ENCODE measurements around the gene RNF151.

Gene RNF151

DNA sequence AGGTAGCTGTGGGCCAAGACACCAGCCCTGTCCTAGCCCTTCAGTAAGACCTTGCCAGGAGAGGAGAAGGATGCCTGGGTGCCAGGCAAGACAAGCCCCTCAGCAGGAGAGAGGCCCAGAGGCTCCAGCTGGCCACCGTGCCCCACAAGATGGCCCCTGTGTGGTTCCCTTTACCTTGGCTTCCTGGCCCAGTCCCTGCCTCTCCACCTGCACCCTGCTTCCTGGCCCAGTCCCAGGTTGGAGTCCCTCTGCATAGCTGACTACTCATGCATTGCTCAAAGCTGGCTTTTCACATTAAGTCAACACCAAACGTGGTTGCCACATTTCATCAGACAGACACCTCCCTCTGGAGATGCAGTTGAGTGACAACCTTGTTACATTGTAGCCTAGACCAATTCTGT lies 27.1 kb downstream of the RNF151 start:
- no peak for DNase-seq

DNA sequence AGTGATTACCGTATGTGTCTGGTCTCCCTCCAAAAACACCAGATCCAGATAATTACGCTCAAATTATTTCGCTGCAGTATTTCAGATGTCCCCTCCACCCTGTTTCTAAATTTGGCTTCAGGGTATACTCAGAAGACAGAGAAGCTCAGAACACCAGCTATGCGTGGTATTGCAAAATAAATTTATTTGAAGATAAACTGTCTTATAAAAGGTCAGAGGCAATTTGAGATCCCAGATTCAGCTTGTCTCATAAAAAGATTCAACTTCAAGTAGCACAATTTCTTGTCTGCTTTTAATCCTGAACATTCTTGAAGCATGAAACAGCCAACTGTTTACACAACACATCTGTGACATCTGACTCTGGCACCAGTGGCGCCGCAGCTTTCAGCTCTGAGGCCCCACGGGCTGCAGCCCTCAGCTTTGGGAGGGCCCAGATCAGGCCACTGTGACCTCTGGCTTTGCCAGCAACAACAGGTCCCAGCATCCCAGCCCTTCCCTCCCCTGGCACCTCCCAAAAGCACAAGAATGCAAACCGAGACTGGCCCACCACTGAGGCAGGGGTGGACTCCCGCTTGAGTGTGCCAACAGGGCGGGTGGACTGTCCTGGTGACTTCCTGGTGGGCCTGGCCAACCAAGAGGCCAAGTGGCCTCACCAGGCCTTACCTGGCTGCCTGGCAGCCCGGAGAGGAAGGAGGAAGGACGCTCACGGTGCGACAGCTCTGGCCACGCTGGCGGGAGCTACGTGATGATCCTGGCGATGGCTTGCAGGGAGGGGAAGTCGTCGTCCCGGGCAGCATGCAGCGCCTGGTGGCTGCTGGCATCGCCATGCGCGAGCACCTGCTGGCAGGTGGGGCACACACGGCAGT lies 31.1 kb downstream of the RNF151 start:
- DNase-seq = no peak

DNA sequence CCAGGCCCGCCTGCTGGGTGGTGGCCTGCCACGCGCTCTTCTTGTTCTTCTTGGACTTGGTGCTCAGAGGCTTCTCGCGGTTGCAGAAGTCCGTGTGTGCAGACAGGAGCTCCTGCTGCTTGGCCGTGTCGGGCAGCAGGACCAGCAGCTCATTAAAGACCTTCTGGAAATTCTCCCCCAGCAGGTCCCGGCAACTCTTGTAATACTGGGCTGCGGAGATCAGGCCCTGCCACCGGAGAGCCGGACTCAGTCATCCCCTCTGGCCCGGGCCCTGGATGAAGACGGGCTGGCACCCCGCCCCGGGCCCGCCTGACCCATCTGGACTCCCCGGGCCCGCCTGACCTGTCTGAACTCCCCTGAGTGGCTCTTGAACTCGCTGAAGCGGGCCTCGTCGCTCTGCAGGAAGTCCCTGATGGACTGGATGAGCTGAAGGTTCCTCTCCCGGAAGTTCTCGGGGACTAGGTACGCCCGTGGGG lies 31.7 kb downstream of the RNF151 start:
- no peak for DNase-seq

DNA sequence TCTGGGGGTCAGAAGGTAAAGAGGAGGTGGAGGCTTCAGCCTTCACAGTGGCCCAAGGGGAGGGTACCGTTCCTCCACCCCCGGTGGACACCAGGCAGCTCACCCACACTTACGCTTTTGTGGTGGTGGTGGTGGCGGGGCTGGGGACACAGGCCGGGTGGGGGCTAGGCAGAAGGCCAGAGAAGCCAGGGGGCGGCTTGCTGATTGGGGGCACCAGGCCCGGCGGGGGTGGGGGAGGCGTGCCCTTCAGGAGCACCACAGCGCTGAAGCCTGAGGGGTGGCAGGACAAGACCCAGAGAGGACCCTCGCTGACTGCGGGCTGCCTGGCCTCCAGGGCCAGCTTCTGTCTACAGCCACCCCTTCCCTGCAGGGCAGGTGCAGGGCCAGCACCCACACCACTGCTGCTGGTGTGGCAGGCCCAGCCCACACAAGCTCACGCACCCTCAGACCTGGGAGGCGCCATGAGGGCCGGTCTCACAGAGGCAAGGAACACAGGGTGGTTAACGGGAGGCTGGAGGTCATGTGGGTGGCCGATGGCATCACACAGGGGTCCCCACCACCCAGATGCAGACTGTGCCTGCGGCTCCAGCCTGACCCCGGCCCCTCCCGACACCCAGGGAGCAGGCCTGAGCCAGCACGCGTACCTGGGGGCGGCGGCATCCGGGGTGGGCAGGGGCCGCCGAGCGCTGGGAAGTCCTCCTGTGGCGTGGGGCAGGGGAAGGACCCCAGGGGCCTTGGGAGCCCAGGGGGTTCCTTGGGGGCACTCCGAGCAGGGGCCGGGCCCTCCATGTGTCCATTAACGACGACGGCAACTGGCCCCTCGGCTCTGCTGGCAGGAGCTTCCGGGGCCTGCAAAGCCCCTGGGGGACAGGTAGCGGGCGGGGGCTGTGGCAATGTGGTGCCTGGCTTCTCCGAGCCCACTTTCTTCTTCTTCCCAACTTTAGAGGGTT lies 32.5 kb downstream of the RNF151 start:
- no peak for DNase-seq

DNA sequence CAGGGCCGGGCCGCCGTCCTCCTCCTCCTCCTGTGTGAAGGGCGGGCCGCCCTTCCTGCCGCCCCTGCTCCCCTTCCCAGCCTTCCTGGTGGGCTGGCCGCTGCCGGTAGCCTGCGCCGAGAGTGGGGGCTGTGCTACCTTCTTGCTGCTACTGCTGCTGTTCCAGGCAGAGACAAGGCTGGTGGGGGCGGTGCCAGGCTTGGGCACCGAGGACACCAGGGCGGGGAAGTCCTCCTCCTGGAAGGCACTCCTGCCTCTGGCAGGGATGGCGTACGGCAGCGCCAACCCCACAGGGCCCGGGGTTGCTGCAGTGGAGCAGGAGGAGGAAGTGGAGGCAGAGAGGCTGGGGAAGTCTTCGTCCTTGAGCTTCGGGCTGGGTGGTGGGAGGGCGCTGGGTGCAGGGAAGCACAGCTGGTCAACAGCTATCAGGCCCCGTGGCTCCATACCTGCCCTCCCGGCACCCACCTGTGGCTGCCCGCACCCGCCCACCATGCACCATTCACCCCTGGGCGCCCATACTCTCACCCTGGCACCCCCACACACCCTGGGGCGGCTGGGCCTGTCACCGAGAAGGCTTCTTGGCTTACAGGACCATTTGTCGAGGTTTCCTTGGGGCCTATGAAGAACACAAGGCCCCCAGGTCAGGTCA lies 33.3 kb downstream of the RNF151 start:
- no peak for DNase-seq

DNA sequence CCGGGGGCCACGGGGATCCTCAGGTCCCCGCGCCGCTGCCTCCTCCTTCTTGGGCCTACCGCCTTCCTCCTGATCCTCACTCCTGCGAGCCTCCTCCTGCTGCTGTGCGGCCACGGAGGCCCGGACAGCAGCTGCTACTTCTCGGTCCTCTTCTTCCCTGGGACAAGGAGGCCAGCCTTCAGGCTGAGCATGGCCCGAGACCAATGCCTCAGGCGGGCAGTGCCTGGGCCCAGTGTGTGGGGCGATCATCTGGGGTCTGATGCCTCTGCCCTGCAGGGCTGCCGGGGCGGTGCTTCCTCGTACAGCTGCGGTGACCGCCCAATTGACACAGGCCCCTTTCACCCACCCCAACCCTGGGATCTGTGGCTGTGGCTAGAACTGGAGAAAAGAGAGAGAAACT lies 34.4 kb downstream of the RNF151 start:
- no peak for DNase-seq

DNA sequence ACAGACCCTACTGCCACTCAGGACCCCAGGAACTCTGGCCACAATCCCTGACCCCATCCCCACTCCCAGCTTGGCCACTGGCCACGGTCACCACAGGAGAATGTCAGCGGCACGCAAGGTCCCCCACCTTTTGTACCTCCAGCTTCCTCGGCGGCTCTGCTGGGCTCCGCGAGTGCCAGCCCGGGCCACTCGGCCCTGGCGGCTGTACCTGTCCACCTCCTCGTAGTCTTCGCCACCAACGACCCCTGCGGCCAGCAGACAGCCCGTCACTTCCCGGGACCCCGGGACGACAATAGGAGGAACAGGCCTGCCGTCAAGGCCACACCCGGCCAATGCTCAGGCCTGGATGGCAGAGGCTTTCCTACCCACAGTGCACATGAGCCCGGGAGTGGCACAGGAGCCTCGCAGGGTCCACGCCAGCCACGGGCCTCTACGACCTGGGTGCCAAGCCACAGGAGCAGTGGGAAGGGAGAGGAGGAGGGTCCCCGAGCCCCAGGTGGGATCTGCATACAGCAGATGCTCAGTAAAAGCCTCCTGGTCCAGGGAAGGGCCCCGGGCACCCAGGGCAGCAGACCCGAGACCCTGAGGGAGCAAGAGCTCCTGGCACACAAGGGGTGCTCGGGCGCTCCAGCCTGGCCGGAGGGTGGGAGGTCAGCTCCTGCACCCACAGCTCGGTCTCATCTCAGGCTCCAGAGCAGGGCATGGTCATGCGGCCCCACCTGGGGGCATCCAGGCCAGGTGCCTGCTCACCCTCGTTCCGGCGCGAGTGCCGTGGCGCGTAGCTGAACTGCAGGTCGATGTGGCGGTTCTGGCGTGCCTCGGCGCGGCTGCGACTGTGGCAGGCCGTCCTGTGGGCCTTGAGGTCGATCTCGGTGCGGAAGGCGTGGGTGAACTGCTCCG lies 35.0 kb downstream of the RNF151 start:
- DNase-seq = no peak

DNA sequence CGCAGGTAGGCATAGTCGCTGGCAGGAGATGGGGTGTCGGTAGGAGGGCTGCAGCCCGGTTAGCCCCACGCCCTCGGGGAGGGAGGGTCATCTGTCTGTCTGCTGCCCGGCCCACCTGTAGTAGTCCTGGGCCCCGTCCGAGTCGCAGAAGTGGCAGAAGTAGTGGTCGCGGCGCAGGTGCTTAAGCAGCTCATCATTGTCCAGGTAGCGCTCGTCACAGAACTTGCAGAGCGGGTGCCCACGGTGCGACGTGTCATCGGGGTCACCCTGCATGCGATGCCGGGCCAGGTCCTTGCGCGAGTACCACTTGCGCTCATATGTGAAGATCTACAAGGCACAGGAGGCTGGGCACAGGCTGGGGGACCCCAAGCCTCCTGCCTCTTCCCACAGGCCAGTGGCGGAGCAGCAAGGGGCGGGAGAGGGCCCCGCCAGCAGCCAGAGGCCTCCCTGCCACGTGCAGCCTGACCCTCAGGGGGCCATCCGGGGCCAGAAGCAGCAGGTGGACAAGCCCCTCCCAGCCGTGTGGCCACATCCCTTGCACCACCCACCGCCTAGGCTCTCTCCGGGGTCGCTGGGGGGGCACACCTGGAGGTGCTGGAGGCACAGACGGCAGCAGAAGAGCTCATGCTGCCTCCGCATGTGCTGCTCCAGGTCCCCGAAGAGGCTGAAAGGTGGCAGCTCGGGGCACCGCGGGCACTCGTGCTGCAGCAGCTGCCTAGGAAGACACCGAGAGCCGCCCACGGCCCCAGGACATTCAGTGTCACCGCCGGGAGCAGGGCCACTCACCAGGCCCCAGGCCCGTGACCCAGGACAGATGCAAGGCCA lies 36.0 kb downstream of the RNF151 start:
- no peak for DNase-seq

DNA sequence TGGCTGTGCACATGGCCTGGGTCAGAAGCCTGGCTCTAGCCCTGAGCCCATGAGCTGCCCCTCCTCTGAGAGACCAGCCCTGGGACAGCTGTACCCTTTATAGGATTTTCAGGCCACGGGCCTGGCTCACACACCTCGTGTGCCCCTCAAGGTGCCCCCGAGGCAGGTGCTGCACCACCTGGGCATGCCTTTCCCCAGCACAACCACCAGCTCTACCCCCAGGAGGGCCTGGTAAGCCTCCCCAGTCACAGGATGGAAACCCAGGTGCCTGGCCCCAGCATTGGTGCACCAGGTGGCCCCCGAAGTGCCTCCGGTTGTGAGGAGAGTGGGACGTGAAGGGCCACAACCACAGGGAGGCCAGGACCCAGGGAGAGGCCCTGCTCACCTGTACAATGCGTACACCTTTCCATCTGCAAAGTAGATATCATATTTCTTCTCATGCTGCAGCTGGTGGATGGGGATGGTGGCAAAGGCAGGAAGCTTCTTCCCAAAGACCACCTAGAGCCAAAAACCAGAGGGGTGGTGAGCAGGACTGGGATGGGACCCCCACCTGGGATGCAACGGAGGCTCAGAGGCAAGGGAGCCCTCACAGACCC lies 36.7 kb downstream of the RNF151 start:
- no peak for DNase-seq

DNA sequence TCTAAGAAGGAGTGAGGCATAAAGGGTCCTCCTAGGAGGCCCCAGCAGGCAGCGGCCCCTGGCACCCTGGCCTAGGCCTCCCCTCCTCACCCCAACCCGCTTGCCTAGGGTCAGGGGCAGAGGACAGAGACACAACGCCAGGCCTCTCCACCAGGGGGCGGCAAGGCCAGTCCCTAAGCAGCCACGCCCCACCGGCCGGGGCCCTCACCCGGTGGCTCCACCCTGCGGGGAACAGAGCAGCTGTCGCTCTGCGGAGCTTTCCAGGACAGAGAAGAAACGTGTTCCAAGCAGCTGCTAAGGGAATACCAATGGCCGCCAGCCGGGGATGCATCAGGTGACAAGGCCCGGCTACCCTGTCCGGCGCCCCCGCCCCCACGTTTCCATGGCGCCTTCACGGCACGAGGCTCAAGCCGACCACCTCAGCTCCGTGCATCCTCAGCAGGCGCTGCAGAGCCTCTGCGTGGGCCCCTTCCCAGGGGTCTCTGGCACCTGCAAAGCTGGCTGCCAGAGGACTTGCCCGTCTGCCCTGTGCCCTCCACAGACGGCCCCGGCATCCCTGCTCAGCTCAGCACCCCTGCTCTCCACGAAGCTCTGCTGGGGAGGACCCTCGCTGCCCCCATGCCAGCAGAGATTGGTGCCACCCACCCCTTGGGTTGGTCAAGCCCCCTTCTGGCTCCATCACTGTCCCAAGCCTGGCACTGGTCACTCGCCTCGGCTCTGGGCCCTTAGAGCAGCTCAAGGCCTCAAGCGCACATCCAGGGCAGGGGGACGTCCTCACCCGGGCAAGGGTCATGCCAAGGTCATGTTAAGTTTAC lies 37.4 kb downstream of the RNF151 start:
- peak; percentile 95 for DNase-seq

DNA sequence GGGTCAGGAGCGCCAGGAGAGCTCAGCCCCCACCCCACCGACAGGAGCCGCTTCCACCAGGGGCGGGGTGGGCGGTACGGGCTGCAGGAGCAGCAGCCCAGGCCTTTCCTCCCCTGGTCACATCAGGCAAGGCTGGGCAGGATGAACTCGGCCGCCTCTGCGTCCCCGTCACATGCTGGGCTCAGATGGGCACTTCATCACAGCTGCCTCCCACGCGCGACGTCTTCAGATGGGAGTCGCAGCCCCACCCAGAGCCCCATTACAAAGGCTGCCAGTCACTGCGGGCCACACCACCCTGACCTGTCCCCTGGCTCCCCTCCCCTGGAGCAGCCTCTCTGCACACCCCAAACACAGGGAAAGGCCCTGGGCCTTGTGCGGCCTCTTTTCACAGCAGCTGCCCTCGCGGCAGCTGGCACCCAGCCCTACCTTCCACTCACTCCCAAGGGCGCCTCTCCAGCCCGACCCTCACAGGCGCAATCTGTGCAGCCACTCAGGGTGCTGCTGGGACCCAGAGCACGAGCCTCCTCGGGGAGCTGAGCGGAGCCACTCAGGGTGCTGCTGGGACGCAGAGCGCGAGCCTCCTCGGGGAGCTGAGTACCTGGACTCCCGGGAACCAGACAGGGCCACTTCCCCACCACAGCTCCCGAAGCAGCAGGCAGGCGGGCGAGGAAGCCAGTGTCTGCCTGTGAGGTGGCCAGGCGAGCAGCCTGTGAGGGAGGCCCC lies 38.3 kb downstream of the RNF151 start:
- no peak for DNase-seq

DNA sequence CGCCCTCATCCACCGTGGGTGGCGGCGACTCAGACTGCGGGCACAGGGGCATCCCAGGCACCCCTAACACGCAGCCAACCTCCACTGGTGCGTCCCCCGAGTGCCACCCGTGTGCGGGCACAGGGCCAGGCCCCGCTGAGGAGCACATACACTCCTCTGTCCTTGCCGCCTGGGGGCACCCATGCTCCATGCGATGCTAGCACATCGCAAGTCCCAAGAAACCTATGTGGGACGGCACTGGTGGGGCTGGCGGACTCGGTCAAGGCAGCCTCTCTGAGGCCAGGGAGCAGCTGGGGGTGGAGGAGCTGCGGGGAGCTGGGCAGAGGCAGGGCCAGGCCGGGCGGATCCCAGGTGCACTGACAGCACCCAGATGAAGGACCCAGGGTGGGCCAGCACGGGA lies 39.0 kb downstream of the RNF151 start:
- no peak for DNase-seq

DNA sequence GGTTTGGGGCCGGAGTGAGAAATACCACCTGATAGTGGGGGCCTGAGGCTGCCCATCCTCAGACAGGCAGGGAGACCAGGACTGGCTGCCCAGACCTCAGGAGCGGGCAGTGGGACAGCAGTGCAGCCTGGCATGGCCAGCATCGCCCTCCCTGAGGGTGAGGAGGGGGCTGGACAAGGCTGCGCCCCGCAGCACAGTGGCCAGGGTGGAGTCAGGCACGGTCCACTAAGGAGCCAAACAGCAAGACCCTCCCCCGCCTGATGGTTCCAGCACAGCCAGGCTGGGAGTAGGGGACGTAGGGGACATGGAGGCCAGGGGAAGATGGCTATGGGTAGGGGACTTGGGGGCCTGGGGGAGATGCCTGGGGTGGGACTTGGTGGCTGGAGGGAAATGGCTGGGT lies 39.7 kb downstream of the RNF151 start:
- no peak for DNase-seq

DNA sequence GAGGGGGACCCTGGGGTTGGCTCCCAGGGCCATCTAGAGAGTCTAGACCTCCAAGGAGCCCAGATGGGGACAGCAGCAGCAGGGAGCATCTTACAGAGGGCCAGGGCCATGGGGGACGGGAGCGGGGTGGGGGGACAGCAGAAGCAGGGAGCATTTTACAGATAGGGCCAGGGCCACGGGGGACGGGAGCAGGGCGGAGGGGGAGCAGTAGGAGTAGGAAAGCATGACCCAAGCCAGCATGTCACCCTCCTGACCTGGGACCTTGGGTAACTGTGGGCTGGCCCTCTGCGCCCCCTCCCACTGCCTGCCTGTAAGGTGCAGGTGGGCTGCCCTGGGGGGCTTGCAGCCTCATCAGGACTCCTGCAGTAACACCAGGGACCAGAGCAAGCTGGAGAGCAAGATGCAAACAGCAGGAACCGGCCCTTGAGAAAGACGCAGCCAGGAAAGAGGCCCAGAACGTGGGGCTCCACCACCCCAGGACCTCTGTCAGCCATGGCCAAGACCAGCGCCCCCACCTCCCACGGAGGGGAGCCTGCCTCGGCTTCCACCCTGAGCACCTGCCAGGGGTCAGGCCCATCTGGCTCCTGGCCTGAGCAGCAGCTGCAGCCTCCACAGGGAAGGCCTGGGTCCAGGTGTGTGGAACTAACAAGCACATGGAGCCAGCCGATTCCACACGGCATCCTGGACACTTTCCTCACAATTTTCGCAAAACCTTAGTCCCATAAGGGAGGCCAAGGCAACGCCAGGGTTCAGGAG lies 40.6 kb downstream of the RNF151 start:
- no peak for DNase-seq

DNA sequence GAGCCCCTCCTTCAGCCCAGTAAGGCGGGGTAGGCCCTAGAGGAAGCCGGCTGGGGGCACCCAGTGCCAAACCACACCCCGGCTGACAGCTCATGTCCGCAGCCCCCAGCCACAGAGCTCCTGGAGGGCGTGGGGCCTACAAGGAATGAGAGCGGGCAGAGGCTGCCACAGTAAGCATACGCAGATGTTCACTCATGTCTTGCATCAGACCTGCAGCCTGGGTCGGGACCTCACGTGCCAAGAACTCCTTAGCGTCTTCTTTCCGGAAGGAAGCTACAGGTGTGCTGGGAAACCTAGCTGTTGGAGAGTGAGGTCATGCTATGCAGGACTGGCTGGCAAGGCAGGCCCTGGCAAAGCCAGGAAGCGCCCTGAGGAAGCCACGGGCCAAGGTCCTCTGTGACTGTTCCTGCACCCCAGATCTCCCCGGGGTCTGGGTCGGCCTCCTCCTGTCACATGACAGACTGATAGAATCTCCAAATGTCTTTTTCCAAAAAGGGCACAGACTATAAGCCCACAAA lies 41.4 kb downstream of the RNF151 start:
- DNase-seq = no peak

DNA sequence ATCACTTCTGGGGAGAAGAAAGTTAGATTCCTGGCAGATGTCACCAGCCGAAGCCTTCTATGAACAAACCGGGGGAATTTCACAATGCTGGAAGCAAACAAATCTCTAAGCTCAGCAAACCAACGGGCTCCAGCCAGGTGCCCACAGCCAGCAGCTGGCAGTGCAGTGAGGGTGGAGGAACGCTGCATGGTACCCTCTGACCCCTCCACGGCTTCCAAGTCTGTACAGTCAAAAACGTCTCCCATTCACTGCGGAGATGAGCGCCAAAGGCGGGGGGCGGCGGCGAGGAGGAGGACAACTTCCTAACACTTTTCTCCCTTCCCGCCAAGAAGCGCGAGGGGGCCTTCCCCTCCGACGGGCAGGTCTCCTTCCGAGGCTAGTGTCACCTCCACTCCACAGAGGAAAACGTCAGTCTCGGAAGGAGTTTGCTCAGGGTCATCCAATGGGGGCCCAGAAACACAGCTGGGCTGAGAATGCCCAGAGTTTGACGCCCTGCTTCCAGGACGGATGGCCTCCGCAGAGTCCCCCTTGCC lies 42.0 kb downstream of the RNF151 start:
- DNase-seq = no peak

DNA sequence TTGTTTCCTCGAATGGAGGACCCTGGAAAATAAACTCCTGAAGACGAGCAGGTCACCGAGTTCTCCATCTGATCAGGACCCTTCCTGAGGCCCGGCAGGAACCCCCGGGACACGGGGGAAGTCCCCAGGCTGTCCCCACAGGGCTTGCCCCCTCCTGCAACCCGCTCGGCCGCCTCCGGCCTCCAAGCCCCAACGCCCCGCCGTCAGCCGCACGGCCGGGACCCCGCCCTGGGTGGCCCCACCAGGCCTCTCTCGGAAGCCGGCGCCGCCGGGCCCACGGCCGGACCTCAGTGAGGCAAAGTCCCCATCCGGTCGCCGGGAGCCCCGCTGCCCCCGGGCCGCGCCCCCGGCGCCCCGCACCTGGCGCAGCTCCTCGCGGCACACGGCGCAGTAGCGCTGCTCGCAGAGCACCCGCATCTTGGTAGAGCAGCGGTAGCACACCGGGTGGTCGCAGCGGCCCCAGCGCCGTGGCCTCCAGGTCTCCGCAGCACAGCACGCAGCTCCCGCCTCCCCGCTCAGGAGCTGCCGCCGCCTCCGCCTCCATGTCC lies 42.6 kb downstream of the RNF151 start:
- DNase-seq = no peak
